Measurements from ENCODE around the gene GSC2.

GRCh38 chr22:19184276-19184997 is 34.3 kb upstream of the GSC2 start:
- TF ChIP-seq CTCF (IDR thresholded peaks at IDR 0.05; ENCODE audit: insufficient read depth, low read depth, low read length) (no peak), EZH2 (IDR thresholded peaks at IDR 0.05; ENCODE audit: insufficient read depth, low read length) (no peak)
